GM19023 (cell line): ENCODE results near the gene DGKI.

Source experiments
- ATAC-seq: cut with Tn5 transposase; IDR thresholded peaks from one replicate; pipeline ENCODE4 v1.9.1; 2021; ENCODE audit warnings: mild to moderate bottlenecking, moderate library complexity; ENCODE audit not compliant: unreplicated experiment

DGKI gene

DNA sequence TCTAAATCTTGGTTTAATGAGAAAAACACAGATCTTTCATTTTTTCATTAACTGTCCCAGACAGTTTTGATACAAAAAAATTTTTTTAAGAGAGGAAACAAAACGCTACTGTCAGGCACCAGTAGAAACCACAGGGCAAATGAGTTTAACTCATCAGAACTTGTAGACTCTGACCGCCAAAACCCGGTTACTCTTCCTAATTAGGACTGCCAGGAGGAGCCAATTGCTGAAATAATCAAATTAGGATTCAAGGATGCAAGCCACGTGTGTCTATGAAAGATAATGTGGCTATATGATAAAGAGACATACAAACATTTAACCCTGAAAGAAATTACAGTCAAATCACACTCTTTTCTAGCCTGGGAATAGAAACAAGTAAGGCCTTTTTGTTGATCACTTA, 154.4 kb downstream of the DGKI start:
- ATAC-seq, result no peak

GRCh38 chr7:137691566-137691965, 155.2 kb downstream of the DGKI start:
- ATAC-seq, result no peak

DNA sequence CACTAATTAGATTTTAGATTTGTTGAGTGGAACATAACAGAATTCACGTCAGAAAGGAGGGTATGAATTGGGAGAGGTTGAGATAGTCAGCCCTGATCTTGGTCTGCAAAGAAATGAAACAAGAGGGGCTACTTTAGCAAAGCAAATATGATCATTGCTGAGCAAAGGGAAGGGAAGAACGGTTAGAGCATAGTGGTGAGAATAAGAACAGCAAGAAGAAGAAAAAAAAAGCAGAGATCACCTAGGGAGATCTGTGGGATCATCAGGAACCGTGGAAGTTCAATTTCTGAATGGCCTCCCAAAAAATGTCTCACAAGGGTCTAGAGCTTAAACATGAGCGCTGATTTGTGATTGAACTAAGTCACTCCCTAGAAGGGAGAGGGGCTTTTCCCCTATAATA, 156.1 kb downstream of the DGKI start:
- no peak for ATAC-seq

DNA sequence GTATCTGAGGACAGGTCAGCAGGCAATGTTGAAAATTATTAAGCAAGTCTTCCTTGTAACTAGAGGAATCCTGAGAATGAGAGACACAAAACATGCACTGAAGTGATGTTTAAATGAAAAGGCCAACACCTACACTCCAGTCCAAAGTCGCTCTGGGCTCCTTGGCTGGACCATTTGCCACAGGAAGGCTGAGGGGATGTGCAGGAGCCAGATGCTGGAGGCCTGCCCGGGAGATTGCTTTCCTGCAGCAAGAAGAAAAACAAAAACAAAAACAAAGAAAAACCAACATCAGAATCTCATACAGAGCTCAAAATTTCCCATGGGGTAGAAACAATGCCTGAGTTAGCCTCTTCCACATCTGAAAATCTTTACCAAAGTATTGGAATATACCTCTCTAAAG, 157.0 kb downstream of the DGKI start:
- ATAC-seq, result no peak

DNA sequence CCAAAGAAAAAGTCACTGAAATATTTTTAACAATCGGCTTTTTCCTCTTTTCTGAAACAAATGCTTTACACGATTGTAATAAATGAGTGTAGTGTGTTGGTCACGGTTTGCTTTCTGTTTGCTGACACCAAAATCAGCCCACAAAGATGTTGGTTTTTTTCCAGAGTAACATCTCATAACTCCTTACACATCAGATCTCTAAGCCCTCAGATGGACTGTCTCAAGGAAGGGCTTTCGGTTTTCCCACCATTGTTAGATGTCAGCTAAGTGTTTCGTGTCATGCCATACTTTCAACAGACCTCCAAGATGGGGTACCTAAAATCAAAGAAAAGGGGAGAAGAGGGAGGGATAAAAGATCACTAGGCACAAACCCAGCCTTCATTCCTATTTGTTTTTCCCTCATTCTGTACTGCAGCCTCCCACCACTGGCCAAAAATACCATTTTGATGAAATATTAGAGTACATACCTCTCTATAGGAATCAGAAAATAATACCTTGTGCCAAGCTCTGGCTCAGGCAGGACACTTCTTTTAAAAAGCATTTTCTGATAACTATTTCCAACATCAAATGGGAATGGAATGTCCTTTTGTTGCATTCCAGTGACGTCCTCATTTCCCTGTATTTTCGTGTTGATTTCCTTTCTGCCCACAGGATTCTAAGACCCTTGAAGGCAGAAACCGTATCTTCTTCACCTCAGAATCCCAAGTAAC, 159.1 kb downstream of the DGKI start:
- no peak for ATAC-seq

DNA sequence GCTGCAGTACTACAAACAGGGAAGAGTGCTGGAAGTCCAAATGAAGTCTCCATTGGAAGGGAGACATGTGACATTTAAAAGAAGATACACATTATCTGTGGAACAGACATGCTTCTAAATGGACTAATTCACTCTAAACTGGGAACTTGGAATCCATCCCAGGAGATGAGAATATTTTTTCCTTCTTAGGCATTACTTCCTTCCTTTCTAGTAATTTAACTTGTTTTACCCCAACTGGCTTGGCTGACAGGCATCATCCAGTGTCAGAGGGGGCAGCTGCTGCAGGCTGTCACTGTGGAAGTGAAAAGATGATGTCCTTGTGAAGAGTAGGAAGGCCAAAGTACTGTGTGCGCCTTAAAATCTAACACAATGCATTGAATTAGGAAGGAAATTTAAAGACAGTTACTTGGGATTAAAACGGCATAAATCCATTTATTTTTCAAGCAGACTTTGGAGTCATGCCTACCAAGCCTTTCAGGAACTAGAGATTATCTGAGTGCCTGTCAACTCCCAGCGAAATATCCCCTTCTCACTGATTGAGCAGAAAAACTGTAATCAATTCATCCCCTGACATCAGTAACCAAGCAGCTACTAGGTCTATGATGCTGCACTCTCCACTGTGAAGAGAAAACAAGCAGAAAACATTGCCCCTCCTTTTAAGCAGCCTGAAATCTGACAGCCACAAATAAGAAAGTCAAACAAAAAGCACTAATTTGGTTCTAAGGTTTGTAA, 161.2 kb downstream of the DGKI start:
- ATAC-seq, result no peak

DNA sequence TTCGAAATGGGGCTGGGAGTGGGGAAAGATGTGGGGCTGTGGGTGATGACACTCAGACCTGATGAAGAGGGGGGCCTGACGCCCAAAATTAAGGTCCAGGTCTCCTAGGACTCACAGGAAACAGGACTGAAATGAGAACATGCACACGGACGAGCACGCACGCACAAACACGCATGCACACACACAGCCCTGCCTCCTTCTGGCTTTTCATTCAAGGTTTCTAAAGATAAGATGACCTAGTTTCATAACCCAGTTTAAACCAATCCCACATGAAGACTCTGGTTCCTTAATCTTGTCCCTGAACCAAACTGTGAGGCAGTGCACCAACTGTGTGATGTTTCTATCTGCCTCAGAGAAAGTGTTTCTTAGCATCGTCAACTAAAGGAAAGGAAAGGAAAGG, 162.0 kb downstream of the DGKI start:
- no peak for ATAC-seq

DNA sequence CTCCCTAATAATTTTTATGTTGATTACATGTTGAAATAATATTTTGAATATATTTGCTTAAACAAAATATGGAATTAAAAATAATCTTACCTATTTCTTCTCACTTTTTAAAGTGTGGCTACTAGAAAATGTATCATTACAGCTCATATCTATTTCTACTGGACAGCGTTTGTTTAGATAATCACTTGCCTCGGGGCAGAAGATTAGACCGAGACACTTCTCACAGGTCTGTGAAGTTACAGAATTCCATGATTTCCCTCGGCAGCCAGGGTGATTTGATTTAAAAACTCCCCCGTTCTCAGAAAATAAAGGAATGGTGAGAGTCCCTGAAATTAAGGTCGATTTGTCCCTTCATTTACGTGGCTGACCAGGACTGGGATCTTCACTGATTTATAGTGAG, 162.5 kb downstream of the DGKI start:
- no peak for ATAC-seq

DNA sequence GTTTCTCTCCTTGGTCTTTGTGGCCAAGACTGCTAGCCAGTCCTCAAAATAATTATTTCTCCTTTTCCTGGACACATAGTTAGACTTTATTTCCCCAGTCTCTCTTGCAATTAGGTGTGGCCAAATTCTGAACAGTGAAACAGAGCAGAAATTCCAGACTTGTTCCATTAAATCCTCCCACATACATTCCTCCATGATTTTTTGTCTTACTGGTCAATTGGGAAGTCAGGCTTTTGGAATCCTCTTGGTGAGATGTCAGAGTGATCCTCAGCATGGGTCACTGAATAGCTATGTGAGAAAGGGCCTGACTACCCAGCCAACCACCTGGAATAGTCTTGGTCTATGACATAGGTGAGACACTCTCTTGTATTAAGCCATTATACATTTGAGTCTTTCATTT, 164.2 kb downstream of the DGKI start:
- ATAC-seq, result no peak

DNA sequence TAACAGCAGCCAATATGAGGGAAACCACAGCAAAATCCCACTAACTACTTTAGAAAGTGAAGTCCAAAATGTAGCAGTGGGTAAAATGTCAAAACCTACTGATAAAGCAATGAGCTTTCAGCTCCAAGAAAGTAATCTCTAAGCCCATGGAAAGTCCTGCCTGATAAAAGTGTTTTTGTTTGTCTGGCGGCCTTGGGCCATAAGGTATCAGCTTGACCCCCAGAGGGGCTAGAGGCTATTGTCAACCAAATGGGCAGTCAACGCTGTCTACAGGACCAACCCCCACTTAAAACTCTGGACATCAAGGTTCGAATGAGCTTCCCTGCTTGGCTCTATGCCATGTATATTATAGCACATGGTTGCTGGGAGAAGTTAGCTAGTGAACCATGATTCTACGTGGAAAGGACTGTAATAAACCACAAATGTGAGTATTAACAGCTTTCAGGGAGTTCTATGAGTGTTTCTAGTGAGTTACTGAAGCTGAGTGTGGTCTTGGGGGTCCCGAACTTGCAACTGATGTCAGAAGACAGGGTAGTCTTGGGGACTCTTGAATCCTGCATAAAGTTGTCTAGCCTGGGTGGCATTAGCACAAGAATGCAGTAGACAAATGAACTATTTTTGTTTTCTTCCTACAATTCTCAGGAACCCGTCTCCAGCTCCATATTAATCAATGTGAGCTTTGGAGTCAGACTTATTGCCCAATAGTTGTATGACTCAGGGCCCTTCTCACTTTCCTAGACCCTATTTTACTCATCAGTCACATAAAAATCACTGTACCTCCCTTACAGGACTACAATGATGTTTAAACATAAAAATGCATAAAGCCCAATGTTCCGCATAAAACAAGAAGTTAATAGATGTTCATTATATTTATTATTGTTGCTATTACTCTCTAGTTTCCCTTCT, 164.9 kb downstream of the DGKI start:
- ATAC-seq, result no peak

- no peak for ATAC-seq
Measured at GRCh38 chr7:137674551-137675409, 172.0 kb downstream of the DGKI start.

DNA sequence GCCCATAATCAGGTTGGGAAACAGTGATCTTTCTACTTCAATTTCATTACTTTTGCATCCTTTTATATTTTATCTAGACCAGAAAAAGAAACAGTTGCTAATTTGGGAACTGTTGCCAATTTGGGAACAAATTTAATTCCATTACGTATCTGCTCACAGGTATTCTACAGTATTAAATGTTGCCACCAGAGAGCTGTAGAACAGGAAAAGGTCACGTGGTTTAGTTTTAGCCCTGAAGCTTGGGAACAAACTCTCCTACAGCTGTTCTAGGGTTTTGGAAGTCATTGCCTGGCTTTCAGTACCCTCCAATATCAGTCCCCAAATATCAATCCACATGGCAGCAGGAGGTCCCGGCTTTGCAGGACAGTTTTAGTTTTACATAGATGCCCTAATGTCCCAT, 172.7 kb downstream of the DGKI start:
- ATAC-seq, result no peak

DNA sequence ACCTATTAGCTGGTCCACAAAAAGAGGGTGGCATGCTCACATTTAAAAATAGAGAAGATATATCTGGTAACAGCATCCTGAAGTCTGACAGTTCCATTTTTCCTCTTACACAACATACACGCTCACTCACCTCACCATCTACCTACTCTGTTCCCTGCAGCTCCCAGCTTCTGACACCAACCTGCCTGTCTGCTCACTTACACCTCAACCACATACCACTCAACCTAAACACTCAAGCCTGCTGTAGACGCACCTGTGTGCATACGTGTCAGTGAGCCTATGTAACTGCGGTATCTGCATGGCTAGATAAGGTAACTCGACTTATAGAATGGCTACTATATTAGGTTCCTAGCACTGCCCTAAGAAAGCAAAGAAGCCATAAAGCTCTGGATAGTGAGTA, 174.9 kb downstream of the DGKI start:
- no peak for ATAC-seq

DNA sequence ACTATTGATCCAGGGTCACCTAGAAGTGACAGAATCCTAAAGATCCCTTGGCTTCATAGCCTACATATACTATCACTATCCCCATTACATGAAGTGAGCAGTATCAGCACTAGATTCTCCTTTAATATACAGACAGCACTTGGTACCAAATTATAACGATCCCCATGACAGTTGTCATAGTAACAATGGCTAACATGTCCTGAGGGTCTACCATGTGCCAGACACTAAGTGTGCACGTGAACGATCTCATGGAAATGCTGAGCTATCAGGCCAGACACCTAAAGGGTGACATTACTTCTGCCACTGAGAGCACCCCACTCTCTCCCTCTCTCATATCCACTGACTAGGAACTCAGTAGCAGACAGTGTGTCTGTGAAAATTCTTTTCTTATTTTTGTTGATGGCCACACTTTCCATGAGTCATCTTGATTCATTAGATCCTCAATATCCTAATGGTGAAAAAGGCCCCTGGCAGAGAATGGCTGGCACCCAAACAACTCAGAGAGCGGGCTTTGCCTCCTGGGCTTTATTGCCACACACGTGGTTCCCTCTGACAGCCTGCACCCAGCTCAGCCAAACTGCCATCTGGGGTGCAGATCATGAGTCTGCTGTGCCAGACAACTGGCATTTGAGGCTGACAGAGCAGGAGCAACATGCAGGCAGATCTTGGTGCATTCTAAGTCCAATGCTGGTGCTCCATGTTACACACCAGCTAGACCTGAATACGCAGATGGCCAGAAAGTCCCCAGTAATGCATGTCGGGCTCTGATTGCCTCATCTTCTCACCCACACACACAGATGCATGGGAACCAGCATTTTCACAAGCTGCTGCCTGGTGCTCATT, 176.3 kb downstream of the DGKI start:
- ATAC-seq, result peak; percentile 63

DNA sequence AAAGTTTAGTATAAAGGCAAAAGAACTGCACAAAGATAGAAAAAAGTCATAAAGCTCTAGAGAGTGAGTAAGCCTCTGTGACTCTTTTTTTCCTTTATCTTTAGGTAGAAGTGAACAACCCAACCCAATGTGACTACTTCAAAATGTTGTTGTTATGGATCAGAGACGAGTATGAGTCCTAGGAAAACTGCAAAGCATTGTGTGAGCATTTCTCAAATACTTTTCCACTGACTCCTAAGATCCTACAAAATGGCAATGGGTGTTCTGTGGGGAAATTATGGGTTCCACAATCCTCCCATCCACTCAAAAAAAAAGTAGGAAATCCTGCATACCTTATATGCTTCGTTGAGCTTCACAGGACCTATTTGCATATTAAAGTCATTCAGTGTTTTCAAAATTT, 177.1 kb downstream of the DGKI start:
- ATAC-seq, result no peak

DNA sequence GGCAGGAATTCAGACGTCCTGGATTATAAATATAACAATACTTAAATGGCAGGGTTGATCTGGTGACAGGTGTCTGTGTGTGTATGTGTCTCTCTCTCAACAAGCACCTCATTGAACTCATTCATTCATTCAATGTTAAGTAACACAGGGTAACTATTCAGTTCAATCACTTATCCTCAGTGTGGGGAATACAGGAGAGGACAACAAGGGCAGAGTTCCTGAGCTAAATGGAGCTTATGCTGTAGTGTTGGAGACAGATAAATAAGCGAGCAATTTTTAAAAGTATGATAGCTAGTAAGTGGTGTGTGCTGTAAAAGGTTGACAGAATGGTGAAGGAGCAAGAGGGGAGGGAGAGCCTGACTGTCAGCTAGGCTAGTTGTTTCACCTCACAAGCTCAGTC, 178.4 kb downstream of the DGKI start:
- ATAC-seq, result no peak

DNA sequence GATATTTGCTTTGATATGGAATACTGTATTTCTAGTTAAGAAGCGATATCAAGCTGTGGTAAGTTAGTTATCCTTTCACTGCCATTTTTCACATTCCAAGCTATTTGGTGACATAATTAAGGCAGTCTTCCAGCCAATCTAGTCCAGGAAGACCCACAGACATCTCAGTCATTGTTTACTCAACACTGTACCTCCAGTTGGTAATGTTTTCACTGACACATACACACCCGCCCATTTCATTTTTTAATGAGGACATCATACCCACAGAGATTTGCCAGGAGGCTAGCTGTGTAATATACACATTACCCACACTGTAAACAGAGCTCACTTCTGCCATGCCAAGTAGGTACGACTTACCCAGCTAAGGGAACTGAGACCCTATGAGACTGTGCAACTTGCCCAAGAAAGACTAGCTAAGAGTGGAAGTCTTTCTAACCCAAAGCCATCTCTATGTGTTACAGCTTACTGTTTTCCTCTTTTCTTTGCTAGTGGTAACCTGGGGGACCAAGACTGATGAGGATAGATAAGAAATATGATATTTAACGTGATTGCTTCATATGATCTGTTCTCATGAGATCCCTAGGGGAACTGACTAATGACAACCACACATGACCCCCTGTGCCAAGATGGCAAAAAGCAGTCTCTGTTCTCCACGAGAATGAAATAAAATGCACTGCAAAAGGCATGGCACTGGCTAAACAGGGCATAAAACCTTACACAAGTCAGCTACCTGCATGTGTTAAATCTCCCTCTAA, 179.0 kb downstream of the DGKI start:
- no peak for ATAC-seq

DNA sequence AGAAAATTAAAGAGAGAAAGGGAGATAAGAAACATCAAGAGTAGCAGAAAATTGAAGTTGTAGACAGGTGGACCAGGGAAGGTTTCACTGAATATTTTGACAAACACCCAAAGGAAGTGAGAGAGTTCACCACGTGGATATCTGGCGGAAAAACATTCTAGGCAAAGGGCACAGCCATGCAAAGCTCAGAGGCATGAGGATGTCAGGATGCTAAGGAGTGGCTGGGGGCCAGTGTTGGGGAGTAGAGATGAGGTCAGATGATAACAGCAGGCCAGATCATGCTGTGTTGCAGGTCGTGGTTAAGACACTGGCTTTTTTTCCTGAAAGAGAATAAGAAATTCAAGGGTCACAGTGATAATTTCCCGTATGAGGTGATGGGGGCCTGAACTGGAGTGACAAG, 181.9 kb downstream of the DGKI start:
- ATAC-seq, result no peak

DNA sequence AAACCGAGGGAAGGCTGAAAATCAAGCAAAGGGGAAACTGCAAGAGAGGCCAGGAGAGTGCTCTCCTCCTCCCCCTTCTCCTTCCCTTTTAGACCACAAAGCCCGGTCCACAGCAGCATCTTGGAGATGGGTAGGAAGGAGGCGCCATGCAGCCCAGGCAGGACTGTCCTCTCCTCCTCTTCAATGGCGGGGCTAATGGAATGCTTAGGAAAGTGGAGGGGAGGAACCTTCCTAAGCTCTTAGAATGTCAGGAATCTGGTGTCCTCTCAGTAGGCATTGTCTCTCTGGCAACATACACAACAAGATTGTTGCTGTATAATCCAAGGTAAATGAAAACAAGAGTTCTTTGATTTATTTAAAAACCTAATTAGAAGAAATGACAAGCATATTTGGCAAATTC, 185.1 kb downstream of the DGKI start:
- ATAC-seq, result no peak
